ENCODE results near the gene ACTL6A. TPM values are rescaled to one million over a fixed set of nuclear protein-coding genes. Genes with fewer than 3 reads are reported as not detected.
"Not testable (repeated sequence)": the region's sequence is repeated elsewhere in the genome, so short reads cannot be mapped to it uniquely, and the experiment has no call there.

Gene ACTL6A
- total RNA-seq = 21.2 TPM
- long read RNA-seq, transcript ACTL6A-202 (14 exons, 1,901 nt) = major isoform, 37 of 50 reads
- long read RNA-seq, transcript ACTL6A-203 (14 exons, 1,750 nt) = minor isoform, 9 of 50 reads
- long read RNA-seq, partial matches to known transcripts = 1 of 50 reads
- long read RNA-seq, other reads (novel, unspliced or antisense) = 3 of 50 reads

DNA sequence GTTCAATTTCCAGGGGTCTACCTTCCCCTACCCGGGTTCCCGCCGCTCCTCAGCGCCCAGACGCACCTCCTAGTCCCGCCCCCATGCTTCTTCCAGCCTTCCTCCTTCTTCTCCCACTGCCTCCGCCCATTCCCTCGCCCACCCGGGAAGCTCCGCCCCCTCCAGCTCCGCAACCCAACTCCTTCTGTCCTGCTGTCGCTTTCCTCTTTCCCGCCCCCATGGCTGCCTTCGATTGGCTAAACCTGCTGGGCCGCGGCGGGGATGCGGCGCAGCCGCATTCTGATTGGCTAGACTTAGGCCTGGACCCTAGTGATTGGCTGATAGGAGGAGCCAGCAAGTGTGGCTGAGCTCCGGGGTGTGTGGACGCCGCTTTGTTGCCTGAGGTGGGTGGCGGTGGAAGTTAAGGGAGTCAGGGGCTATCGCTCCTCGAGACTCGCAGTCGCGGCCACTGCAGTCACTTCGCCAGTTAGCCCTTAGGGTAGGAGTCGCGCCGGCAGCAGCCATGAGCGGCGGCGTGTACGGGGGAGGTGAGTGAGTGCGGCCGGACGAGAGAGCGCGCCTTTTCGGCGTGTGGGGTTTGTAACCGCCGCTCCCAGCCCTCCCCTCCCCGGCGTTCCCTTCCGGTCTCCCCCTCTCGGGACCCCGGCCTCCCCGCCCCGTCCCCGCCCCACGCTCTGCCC lies at the start of gene ACTL6A:
TSS of gene ACTL6A (plus strand) at position 336 of the 680 bp plus-strand sequence. CDS start at position 503, 167 bp downstream.
- intact Hi-C loops (cut with DNase I) = no loop called here
- DNase-seq = peak; percentile 100
- ATAC-seq (ENCODE audit: poor library complexity) = peak; percentile 98

DNA sequence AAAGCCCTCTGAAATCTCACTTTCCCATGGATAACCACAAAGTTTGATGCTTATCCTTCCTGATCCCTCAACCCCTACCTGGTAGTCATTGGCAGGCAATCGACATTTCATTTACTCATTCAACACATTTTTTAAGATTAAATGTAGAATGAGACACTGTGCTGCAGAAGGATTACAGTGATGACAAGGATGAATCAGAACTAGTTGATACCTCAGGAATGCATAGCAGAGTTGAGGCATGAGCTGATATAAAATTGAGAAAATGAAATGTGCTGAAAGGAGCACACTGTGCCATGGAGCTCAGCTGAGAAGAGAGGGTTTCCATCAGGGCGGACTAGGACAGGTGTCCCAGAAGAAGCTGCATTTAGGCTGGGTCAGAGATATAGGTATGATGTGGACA lies 48.9 kb upstream of the ACTL6A start:
- ATAC-seq (ENCODE audit: poor library complexity) (no peak), DNase-seq (no peak)
- intact Hi-C loops (cut with DNase I) = no loop called here

DNA sequence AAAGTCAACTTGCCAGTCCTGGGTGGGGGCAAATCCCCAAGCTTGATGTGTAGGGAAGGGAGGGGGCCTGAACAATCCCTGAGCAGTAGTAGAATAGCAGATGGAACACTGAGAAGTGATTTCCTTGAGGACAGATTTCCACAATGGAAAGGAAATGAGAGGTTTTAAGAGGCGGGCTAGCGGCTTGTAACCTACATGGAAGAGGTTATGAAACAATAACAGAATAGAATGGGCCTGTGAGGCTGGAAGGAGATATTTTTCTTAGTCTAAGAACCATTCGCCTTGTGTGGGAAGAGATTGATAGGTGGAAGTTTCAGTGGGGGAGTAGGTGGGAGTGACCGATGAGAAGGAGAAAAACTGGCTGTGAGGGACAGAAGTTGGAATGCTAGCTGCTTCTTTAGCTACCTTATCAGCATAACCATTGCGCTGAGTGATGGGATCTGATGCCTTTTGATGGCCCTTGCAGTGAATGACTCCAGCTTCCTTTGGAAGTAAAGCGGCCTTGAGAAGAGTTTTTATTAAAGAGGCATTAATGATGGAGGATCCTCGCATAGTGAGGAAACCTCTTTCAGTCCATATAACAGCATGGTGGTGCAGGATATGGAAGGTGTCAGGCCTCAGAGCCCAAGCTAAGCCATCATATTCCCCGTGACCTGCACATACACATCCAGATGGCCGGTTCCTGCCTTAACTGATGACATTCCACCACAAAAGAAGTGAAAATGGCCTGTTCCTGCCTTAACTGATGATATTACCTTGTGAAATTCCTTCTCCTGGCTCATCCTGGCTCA lies 46.1 kb upstream of the ACTL6A start:
- ATAC-seq (ENCODE audit: poor library complexity); intact Hi-C loops (cut with DNase I); DNase-seq: not testable (repeated sequence)

DNA sequence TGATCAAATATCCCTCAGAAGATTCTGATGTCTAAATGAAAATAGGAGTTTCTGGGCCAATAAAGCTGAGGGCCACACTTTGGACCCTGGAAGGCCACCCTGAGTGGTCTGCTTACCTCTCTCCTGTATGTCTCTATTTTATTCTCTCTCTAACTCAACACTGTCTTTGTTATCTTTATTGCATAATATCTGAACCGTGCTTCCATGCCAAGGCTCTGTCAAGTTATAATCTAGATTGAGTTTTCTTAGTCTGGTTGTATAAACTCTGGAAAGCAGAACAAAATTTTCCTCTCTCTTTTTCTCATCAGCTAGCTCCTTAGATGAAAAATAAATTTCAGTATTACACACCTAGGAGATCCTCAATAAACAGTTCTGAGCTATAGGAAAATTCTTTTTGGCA lies 36.2 kb upstream of the ACTL6A start:
- DNase-seq (no peak), ATAC-seq (ENCODE audit: poor library complexity) (peak; percentile 55)
- intact Hi-C loops (cut with DNase I) = no loop called here

DNA sequence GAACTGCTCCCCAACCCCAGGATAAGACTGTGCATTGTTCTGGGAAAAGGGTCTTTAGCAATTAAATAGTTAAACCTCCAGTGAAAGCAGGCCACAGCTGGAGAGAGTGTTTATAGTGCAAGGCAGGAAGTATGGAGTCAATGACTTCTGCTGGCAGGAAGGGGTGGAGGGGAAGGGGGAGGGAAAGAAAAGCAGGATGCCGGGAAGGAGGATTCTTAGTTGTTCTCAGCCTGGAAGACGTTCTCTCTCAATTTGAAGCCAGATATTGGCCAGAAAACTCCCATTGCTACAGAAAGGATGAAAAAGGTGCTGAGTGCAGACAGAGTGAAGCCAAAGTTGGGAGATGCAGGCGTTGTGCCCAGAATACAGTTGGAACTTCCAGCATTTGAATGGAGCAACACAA lies 35.7 kb upstream of the ACTL6A start:
- peak; percentile 97 for ATAC-seq (ENCODE audit: poor library complexity)
- peak; percentile 61 for DNase-seq
- intact Hi-C loops (cut with DNase I) = no loop called here

DNA sequence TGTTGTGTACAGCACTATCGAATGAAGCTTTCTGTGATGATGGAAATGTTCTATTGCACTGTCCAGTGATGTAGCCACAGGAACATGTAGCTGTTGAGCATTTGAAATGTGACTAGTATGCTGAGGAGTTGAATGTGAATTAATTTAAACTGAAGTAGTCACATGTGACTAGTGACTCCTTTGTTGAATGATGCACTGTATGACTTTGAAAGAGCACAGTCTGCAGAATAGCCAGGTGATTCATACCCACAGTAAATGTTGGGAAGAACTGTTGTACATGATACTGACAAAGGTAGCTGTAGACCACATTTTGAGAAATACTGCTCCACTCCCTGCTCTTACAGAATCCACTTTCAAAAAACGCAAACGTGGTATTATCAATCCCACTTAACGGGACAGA lies 34.0 kb upstream of the ACTL6A start:
- DNase-seq = no peak
- intact Hi-C loops (cut with DNase I) = no loop called here

DNA sequence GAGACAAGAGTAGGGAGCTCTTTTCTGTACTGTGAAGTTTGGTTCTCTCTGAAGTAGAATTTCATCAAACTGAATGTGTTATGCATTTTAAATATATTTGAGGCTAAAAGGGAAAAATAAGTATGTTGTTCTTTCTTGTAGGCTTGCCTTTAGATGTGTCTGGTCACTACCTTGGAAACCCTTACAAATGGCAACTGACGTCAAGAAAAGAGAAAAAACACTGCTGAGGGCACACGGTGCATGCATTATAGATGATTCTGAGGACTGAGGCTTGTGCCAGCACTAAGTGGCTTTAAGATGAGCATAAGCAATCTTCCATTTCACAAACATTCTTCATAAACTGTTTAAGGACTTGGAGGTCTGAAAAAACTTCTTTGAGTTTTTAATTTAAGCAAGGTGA lies 31.1 kb upstream of the ACTL6A start:
- no peak for ATAC-seq (ENCODE audit: poor library complexity)
- no peak for DNase-seq
- intact Hi-C loops (cut with DNase I) = no loop called here

More for the DNA sequence above, 34.0 kb upstream of the ACTL6A start:
- ATAC-seq (ENCODE audit: poor library complexity) = no peak

DNA sequence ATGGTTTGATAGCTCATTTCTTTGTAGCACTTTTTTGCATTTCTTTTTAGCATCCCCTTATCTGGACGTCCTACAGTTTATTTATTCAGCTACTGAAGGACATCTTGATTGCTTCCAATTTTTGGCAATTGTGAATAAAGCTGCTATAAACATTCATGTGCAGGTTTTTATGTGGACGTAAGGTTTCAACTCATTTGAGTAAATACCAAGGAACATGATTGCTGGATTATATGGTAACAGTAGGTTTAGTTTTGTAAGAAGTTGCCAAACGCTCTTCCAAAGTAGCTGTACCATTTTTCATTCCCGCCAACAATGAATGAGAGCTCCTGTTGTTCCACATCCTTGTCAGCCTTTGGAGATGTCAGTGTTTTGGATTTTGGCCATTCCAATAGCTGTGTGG lies 29.5 kb upstream of the ACTL6A start:
- ATAC-seq (ENCODE audit: poor library complexity) (no peak), DNase-seq (no peak)
- intact Hi-C loops (cut with DNase I) = no loop called here

DNA sequence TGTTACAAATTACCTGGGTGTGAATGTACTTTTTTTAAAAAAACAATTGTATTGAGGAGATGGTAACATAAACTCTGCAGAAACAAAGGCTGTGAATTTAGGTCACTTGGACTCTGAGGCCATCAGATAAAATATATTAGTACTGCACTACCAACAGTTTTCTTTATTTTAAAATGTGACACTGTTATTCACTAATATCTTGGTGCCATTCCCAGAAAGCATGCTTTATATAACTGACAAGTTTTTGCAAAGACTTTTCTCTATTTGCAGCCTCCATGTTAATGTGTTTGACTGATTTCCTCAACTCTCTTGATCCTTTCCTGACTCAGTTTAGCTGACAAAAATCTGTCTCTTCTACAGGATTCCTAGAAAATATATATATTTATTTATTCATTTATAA lies 26.5 kb upstream of the ACTL6A start:
- intact Hi-C loops (cut with DNase I) = no loop called here
- no peak for ATAC-seq (ENCODE audit: poor library complexity)
- DNase-seq = no peak

DNA sequence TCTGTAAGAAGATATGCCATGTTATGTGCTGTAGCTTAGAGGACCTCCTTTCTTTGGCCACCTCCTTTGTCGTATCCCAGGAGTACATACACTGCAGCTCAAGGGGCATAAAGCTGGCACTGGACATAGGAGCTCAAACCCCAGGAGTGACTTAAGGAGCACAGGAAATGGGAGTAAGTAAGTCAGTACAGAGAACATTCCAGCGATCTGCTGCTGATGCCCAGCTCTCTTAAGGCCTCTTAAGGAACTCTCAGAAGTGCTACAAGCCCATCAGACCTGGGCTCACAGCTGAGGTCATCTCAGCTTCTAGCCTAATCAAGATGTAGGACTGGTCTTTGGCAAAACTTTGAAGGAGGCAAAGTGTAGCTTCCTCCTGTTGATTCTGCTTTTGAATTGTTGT lies 21.6 kb upstream of the ACTL6A start:
- ATAC-seq (ENCODE audit: poor library complexity) (no peak), DNase-seq (no peak)
- intact Hi-C loops (cut with DNase I) = no loop called here

DNA sequence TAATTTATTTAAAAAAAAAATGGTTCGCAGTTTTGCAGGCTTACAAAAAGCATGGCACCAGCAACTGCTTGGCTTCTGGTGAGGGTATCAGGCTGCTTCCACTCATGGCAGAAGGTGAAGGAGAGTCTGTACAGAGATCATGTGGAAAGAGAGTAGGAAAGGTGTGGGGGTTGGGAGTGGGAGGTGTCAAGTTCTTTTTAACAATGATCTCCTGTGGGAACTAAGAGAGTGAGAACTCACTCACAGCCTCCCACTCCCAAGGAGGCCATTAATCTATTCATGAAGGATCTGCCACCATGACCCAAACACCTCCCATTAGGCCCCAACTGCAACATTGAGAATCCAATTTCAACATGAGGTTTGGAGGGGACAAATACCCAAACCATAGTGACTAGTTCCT lies 21.1 kb upstream of the ACTL6A start:
- DNase-seq (no peak), ATAC-seq (ENCODE audit: poor library complexity) (no peak)
- intact Hi-C loops (cut with DNase I) = no loop called here

DNA sequence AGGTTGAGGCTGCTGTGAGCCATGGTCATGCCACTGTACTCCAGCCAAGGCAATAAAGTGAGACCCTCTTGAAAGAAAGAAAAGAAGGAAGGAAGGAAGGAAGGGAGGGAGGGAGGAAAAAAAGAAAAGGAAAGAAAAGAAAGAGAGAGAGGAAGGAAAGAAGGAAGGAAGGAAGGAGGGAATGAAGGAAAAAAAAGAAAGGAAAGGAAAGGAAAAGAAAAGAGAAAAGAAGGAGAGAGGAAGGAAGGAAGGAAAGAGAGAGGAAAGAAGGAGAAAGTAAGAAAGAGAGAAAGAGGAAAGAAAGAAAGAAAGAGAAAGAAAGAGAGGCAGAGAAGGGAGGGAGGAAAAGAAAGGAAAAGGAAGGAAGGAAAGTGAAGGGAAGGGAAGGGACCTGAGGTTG lies 20.4 kb upstream of the ACTL6A start:
- ATAC-seq (ENCODE audit: poor library complexity) = no peak
- DNase-seq = no peak
- intact Hi-C loops (cut with DNase I) = no loop called here

DNA sequence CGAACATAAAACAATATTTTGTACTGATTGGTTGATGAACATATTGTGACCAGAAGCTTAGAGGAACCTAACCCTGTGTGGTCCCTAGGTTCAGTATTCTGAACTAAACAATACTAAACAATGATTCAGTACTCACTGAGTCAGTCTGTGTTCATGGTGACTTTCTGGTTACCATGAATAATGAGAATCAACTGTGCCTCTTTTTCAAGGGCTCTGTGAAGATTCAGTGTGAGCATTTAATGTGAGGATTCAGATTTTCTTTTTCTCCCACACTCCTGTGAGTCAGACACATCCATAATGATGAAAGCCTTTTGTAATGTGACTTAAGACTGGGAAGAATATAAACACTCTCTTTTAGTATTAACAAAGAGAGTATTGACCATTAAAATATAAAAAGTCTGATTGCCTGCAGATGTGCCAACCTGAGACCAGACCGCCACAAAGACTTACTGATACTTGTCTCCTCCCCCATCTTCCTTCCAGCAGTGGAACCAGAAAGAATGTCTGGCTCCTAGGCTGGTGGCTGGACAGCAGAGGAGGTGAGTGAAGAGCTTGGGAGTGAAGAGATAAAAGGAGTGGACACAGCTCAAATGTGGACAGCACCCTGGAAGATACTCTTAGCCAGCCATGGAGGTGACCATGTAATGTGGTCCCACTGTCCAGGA lies 17.6 kb upstream of the ACTL6A start:
- DNase-seq (no peak), ATAC-seq (ENCODE audit: poor library complexity) (no peak)
- intact Hi-C loops (cut with DNase I) = no loop called here

DNA sequence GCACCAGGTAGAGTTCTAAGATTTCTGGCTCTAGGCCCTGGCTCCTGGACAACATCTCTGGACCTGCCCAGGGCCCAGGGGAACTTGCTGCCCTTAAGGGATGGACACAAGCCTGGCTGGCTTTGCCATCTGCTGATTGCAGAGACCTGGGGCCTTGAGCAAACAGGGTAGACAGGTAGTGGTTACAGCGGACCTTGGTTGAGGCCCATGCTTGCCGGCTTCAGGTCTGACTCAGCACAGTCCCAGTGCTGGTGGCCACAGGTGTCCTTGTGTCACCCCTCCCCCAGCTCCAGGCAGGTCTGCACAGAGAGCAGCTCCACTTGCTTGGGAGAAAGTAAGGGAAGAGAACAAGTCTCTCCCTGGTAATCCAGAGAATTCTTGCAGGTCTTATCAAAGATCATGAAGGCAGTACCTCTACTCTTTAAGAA lies 15.9 kb upstream of the ACTL6A start:
- DNase-seq (no peak), ATAC-seq (ENCODE audit: poor library complexity) (no peak)
- intact Hi-C loops (cut with DNase I) = no loop called here

DNA sequence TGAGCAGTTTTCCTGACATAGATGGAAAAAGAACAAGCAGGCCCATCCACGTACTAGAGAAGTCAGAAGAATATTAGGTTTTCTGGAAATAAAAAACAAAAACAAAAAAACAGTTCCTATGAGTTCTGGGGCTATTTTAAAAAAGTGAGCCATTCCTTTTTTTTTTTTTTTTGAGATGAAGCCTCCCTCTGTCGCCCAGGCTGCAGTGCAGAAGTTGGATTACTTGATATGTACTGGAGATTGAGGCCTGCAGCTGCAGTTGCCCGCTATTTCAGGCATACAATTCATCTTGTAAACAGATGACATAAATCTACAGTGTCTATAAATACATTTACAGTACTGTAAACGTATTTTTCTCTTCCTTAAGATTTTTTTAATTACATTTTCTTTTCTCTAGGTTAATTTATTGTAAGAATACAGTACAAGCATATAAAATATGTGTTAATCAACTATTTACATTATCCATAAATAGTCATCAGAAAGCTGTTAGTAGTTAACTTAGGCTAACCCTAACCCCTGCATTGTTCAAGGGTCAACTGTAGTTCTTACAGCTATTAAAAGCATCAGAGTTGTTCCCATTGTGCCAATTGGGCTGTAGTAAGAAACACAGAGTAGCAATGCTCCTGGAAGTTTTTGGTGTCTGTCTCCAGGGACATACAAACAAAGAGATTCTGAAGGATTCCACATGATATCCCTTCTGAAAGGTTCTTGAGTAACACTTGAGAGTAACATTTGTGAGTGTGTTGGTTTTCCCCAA lies 11.2 kb upstream of the ACTL6A start:
- no peak for DNase-seq
- no peak for ATAC-seq (ENCODE audit: poor library complexity)
- intact Hi-C loops (cut with DNase I) = no loop called here

DNA sequence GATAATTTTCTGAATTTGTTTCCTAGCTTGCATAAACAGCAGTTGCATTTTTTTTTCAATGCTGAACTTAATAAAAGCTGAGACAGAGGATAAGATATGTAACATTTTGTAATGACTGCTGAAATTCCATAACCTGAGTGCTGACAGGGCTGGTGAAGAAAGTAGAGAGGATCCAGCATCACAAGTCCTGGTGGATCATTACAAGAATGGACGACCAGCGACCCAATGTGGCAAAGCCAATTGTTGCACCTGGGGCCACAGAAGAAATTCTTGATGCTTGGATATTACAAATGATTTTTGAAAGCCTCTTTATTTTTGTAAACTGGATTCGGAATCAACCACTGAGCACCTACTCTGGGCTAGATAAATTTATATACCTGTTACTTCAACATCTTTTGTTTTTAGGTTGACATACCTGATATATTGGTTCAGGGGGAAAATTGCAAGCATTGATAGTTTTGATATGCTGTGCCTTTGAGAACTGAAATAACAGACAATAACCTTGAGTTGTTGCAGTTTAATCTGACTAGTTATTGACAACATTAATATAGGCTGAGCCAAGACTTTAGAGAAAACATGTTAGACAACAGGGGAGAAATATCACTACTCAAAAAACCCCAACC lies 3.9 kb upstream of the ACTL6A start:
- intact Hi-C loops (cut with DNase I) = loop anchor here (2.0 kb wide), 1 partner anchor 138 kb away; no protein-coding TSS in a partner anchor
- DNase-seq = peak; percentile 59

DNA sequence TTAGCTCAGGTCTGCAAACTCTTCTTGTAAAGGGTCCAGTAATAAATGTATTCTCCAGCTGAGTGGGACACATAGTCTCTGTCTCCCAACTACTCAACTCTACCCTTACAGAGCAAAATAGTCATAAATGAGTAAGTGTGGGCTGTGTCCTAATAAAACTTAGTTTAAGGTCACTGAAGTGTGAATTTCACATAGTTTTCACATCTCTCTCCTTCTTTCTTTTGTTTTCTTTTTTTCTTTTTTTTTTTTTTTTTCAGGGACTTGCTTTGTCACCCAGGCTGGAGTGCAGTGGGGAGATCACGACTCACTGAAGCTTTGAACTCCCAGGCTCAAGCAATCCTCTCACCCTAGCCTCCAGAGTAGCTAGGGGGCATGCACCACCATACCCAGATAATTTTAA lies 1.9 kb upstream of the ACTL6A start:
- intact Hi-C loops (cut with DNase I) = no loop called here
- DNase-seq = no peak
- ATAC-seq (ENCODE audit: poor library complexity) = no peak

More for the DNA sequence above, 3.9 kb upstream of the ACTL6A start:
- peak; percentile 13 for ATAC-seq (ENCODE audit: poor library complexity)

DNA sequence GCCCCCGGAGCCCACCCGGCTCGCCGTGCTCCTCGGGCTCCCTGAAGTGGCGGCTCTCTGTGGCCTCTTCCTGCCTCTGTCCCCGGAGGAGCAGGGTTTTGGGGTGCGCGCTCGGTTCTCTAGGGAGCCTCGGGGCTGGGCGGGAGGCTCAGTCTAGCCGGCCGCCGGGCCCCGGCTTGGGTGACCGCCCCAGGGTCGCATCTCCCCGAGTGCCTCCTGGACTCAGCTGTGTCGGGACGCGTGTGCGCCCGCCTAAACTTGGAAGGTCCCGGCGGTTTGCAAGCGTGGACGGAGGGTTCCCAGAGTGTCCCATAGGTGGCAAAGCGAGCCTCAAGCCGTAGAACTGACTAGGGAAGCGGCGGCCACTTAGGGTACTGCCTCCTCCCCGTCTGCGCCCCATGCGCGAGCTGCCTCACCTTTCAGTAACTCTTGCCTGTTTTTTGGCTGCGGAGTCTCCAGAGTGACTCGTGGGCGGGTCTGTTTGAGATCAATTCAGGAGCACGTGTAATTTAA lies 601 bp downstream of the ACTL6A start:
- DNase-seq (peak; percentile 70), ATAC-seq (ENCODE audit: poor library complexity) (peak; percentile 77)
- intact Hi-C loops (cut with DNase I) = no loop called here

Data from Right ventricle myocardium superior (tissue), 1 donor.